ENCODE results near the gene AKAP6.

AKAP6 gene

DNA sequence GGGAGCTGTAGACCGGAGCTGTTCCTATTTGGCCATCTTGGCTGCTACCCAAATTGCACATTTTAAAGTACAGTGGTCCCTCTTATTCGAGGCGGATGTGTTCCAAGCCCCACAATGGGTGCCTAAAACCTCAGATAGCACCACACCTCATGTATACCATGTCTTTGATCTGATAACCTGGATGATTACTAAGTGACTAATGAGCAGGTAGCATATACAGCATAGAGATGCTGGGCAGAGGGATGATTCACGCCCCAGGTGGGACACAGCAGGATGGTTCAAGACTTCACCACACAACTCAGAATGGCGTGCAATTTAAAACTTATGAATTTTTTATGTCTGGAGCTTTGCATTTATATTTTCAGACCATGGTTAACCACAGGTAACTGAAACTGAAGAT, 255.0 kb downstream of the AKAP6 start:
- no peak for DNase-seq (ENCODE audit: low read depth in 3 of 3)

DNA sequence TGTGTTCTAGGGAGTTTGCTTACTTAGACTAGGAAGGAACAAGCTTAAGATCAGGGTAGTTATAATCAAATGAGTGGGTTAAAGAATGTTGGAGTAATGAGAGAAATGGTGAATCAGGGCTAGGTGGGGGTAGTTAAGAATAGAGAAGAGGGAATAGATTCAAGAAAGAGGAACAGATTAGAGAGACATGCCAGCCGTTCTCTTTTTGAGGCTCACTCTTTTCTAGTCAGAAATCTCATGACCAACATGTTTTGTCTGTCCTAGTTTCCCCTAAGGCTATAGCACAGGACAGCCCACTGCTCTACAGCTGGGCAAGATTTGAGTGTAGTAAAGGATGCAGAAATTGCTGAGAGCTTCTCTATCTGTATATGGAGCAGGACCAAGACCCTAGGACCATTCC, 258.4 kb downstream of the AKAP6 start:
- no peak for DNase-seq (ENCODE audit: low read depth in 3 of 3)

DNA sequence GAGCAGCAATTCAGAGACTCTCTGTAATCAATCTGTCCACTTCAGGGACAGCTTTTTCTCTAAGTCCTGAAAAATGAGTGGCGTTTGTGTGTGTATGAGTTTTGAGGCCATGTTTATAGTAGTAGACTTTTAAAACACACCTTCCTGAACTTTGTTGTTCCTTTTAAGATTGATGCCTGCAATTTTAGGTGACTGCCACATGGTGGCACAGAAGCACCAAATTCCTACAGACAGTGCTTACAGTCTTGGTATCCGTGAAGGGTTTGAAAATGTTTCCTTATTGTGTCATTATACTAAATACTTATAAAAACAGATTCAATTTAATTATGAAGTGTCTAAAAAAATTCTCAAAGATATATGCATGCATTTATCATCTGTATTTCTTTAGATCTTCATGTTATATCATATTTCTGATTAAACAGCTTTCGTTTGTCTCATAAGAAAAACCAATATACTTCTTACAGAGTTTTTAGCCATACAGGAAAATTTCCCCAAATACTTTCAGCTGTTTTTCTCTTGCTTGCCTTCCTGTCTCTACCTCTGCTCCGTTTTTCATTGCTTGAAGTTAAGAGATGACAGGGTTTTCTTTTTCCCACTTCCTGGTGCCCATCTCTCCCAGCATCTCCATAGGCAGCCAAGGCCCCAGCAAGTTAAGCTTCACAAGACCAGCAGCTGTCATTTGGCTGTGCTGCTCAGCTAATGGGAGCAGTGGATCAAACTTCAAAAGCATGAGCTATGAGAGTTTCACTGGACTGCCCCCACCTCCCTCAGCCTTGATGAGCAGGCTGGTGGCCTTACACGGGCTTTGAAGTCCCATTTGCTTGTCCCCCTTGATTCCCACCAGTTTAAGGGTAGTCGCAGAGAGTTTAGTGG, 259.6 kb downstream of the AKAP6 start:
- DNase-seq (ENCODE audit: low read depth in 3 of 3): no peak

DNA sequence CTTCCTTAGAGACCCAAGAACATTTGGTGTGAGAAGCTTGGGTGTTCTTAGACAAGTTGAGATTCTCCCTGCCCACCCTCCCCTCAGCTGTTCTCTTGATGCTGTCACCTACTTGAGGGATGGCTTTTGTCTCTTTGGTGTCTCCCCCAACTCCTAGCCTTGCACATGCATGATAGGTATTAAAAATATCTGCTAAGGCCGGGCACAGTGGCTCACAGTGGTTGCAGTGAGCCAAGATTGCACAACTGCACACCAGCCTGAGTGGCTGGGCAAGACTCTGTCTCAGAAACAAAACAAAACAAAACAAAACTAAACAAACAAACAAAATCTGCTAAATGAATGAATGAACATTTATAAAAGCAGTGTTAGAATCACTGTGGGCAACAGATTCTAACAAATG, 261.1 kb downstream of the AKAP6 start:
- no peak for DNase-seq (ENCODE audit: low read depth in 3 of 3)

DNA sequence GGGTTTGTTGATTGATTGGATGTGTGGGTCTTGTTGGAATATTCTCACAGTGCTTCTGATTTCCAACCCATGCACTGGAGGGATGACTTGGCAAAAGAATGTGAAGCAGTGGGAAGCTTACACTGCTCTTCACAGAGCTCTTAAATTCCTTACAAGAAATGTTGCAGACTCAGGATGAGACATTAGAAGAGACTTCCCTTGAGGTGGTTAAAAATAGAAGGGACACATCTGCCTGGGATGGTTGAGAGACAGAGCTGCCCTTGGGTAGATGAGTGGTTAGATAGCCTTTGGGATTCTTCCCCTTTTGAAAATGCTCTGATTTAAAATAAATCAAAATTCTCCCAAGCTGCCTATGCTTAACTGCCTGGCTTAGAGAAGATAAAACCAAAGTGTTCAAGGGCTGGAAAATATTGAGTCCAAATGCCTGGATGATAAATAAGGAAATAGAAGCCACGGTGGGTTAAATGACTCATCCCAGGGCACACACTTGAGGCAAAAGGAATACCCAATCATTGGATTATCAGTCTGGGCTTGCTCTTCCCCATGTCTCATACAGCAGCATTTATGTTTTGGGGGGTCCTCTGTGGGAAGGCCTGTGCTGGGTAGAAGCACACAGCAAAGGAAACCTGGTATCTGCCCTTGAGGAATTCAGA, 264.3 kb downstream of the AKAP6 start:
- no peak for DNase-seq (ENCODE audit: low read depth in 3 of 3)

DNA sequence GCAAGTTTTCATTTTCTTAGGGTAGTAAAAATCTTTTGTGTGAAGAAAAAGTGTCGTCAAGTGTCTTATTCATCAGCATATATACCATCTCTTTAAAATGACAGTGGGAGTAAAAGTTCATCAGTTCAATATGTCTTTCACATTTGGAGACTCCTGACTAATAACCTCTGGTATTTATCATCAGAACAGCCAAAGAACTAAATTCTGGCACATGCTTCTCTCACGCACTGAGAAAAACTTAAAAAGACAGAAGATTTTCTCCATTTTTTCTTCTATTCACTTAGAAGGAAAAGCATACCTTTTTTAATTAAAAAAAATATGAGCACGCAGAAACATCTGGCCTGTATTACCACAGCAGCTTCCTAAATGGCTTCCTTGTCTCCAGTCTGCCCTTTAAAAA, 265.7 kb downstream of the AKAP6 start:
- DNase-seq (ENCODE audit: low read depth in 3 of 3): no peak

DNA sequence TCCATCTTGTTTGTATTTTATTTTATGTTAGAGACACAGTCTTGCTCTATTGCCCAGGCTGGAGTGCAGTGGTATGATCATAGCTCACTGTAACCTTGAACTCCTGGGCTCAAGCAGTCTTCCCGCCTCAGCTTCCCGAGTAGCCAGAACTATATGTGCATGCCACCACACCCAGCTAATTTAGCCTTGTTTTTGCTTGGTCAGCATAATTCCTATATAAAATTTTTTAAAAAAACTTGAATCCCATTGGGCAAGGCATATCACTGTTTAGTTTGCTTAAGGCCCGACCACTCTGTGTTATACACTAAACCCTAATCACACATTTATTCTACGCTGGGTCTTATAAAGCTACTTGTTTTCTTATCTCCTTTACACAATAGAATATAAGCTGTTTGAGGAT, 266.4 kb downstream of the AKAP6 start:
- DNase-seq (ENCODE audit: low read depth in 3 of 3): no peak

DNA sequence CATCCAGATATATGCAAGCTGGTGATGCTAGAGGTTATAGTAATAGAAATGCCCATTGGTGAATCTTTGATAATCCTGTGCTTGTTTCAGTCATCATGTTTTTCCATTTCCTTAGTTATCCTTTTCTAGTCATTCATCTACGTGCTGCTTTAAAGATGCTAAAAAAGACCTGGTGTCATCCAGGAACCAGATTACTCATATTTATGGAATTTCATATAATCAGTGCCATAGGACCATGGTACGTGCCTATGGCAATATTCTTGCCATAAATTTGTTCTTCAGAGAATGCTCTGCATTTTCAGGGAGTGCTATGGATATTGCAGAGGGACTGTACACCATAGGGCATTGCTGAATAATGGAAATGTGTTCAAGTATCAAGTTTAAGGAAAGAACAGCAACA, 267.3 kb downstream of the AKAP6 start:
- no peak for DNase-seq (ENCODE audit: low read depth in 3 of 3)

DNA sequence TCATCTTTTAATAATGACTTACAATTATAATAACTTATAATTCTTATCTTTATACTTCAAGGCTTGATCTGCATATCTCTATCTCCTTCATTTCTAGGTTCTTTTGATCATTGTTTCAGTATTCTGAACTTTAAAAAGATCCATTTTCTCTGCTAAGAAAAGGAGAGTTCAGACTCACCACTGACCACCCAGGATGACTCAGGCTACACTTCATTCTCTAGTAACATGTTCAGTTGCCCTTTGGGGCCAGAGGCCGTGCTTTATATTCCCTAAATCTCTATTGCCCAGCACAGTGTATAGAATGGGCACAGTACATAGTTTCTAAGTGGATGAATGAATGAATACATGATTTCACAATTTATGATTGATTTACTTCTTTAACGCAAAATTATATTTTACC, 268.7 kb downstream of the AKAP6 start:
- no peak for DNase-seq (ENCODE audit: low read depth in 3 of 3)

DNA sequence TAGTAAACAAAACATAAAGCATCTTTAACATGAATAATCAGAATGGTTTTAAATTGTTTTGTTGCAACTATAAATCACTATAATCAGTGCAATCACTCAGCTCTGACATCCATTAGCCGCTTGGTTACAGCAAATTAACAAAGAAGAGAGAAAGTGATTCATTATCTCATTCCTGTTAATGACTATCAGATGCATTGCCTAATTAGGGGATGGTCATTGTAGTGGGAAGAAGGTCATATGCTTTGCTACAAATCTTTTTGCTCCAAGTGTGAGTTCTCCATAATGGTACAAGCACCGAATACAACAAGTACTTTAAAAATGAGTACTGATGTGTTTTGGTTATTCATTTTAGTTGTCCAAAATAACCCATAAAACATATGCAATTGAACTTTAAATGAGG, 272.0 kb downstream of the AKAP6 start:
- no peak for DNase-seq (ENCODE audit: low read depth in 3 of 3)

DNA sequence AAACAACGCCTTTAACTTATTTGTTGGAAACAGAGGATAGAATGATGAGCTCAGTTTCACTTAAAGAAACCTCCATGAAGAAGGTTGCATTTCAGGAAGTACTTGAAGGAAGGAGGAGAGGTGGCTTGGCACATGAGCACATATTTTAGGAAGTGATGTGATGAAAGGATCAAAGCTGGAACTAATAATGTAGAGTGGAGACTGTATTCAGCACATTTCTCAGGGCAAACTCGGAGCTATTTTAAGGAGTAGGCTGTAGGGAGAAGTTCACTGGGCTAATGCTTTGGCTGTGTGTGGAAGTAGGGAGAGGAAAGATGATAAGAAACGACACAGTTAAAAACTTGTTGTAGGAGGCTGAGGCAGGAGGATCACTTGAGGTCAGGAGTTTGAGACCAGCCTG, 272.8 kb downstream of the AKAP6 start:
- no peak for DNase-seq (ENCODE audit: low read depth in 3 of 3)

DNA sequence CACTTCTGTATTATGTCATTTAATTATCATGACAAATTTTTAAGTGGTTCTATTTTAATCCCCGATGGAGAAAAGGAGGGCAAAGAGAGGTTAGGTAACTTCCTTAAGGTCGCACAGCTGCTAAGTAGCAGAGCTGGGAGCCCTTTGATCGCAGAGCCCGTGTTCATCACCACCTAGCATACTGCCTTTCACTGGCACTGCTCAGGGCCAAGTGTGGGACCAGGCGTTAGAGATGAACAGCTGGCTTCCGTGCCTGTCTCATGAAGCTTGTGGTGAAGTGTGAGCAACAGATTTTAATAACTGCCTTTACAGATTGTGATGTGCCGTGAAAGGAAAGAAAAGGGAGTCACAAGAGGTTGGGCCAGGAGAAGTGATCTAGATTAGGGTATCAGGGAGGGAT, 273.6 kb downstream of the AKAP6 start:
- no peak for DNase-seq (ENCODE audit: low read depth in 3 of 3)

DNA sequence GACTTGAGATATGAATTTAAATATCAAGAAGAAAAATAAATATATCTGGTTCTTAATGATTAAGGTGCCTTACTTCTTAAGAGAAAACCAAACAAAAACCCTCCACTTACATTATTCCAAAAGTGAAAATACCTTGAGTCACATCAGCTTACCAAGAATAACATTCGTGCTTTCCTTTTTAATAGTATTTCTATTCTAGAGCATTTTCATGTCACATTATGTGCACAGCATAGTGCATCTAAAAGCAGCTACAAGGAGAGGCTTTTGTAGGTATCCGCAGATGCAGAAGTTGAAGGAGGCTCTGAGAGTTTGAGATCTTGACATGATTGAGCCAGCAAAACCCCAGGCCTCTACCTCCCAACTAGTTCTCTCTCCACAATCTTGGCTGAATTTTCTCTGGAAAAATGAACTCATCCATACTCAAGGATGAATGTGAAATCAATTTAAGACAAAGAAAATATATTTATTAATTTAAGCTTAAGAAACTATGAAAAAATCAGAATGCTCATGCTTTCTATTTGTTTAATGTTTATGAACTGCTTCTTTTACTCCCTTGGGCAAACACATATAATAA, 275.0 kb downstream of the AKAP6 start:
- DNase-seq (ENCODE audit: low read depth in 3 of 3): no peak

DNA sequence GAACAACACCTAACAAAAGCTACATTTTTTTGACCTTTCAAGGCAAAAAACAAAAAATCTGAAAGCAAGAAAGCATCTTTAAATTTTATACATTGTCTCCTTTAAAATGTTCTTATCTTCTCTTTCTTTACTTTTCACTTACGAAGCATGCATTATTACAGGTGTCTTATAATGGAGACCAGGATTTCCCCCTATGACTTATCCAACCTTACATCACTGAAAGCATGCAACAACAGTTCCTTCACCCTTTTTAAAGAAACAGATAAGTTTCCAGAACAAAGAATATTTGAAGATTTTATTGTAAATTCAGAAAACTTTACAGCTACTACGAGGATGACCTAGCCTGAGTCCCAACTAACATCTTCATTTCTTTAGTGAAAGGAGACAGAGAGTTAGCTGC, 277.2 kb downstream of the AKAP6 start:
- DNase-seq (ENCODE audit: low read depth in 3 of 3): no peak

DNA sequence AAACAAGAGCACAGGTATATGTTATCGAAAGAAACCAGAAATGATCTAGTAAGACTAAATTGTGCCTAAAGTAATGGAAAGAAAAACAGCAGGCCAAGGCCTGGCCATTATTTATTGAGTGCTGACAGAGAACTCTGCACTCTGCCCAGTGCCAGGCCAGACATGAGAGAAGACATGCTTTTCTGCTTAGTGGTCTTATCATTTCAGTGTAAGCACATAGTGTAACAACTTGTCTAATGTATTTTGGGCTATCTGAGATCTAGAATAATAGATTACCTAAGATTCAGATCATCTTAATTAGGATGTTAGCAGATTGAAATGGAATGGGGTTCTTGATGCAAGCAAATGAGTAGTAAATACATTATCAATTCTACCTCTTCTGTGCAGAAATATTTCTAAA, 278.3 kb downstream of the AKAP6 start:
- DNase-seq (ENCODE audit: low read depth in 3 of 3): no peak

DNA sequence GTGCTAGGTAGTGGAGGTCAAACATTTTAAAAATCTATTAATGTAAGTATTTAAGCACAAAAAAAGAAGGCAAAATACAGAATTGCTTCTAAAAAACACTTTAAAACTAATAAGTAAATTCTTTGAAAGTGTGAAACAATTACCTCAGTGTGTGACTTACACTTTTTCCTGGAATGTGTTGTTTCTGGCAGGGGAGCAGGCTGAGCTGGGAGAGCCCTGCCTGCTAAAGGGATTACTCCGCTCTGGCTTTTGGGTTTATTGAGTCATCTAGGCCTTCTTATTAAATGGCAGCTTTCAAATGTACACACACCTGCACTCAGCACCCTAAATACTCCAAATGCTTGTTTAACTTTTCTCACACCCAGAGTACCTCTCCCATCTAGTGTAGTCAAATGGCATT, 279.8 kb downstream of the AKAP6 start:
- DNase-seq (ENCODE audit: low read depth in 3 of 3): no peak

DNA sequence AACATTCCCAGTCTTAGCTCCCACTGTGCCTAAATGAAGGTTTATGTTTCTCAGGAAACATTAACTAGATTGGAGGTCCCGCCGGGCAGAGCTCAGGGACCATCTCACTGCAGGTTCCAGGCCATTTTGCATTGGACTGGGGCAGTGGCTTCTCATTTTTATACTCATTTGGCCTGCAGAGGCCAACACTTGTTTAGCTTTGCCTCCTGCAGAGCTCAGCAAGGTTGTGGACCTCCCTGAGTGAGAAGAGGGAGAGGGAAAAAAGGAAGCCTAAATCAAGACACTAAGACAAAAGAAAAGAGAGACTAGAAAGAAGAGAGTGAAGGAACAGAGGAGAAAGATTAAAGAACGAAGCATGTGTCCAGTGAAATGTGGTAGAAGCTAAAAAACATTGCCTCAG, 280.3 kb downstream of the AKAP6 start:
- DNase-seq (ENCODE audit: low read depth in 3 of 3): no peak

DNA sequence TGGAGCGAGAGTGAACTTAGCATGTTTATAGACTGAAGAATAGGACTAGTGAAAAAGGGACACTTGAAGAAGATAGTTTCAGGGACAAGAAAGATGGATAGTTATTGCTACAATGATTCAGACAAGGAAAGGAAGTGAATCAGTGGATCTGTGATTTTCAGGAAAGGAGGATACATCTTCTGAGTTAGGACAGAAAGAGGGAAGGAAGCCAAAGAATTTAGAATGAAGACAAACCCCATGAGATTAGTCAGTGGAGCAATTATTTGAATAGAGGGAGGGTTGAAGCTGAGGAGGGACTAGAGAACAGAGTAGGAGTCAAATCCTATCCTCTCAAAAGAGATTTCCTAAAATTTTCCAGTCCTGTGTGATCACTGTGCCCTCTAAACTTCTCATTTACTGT, 282.7 kb downstream of the AKAP6 start:
- DNase-seq (ENCODE audit: low read depth in 3 of 3): no peak

DNA sequence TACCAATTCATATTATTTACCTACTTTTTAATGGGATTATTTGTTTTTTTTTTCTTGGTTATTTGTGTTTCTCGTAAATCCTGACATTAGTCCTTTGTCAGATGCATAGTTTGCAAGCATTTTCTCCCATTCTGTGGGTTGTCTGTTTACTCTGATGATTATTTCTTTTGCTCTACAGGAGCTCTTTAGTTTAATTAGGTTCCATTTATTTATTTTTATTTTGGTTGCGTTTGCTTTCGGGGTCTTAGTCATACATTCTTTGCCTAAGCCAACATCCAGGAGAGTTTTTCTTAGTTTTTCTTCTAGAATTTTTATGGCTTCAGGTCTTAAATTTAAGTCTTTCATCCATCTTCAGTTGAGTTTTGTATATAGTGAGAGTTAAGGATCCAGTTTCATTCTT, 289.9 kb downstream of the AKAP6 start:
- DNase-seq (ENCODE audit: low read depth in 3 of 3): no peak

DNA sequence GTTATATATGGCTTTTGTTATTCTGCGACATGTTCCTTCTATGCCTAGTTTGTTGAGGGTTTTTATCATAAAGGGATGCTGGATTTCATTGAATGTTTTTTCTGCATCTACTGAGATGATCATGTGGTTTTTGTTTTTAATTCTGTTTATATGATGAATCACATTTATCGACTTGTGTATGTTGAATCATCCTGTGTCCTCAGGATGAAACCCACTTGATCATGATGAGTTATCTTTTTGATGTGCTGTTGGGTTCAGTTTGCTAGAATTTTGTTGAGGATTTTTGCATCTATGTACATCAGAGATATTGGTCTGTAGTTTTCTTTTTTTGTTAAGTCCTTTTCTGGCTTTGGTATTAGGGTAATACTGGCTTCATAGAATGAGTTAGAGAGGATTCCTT, 291.2 kb downstream of the AKAP6 start:
- no peak for DNase-seq (ENCODE audit: low read depth in 3 of 3)

DNA sequence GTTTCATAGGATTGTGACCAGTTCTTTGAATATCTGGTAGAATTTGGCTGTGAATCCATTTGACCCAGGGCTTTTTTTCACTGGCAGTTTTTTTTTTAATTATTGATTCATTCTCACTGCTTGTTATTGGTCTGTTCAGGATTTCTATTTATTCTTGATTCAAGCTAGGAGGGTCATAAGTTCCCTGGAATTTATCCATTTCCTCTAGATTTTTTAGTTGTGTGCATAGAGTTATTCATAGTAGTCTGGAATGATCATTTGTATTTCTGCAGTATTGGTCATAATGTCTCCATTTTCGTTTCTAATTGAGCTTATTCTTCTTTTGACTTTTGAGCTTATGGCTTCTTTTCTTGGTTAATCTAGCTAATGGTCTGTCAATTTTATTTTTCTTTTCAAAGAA, 291.6 kb downstream of the AKAP6 start:
- DNase-seq (ENCODE audit: low read depth in 3 of 3): no peak

DNA sequence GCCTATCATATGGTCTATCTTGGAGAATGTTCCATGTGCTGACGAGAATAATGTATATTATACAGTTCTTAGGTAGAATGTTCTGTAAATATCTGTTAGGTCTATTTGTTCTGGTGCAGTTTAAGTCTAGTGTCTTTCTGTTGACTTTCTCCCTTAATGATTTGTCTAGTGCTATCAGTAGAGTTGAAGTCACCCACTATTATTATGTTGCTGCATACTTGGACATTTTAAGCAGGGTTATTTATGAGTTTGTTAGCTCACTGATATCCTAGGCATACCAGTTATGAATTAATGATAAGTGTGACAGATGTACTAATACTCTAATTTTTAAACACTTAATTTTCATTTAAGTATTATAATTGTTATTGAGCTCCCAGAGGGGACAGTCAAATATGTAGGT, 292.5 kb downstream of the AKAP6 start:
- no peak for DNase-seq (ENCODE audit: low read depth in 3 of 3)

DNA sequence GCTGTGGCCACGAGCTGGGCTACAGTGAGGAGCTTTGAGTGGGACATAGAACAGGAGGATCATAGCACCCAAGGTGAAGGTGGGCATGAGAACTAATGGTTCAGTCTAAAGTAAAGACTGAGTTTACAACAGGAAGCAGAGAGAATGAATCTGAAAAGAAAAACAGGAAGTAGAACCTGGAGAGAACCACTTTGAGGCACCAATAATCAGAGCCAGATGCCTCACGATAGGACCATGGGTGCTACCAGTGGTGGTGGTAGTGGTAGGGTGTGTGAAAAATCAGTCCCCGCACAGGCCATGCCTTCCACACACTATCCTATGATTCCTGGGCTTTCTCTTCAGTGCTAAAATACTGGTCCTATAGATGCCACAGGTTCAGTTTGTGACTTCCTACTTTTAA, 293.6 kb downstream of the AKAP6 start:
- no peak for DNase-seq (ENCODE audit: low read depth in 3 of 3)
